GF-D8 (cell line): Measurements from ENCODE around the gene HES1.
A peak's percentile ranks its signal among the peaks of the same experiment; 100 is the strongest.
"Not testable (repeated sequence)": the region's sequence is repeated elsewhere in the genome, so short reads cannot be mapped to it uniquely, and the experiment has no call there.

Experiments
- DNase-seq: peaks from one replicate; lab custom pipeline; 2025; lab: John Stamatoyannopoulos, UW

Gene HES1

DNA sequence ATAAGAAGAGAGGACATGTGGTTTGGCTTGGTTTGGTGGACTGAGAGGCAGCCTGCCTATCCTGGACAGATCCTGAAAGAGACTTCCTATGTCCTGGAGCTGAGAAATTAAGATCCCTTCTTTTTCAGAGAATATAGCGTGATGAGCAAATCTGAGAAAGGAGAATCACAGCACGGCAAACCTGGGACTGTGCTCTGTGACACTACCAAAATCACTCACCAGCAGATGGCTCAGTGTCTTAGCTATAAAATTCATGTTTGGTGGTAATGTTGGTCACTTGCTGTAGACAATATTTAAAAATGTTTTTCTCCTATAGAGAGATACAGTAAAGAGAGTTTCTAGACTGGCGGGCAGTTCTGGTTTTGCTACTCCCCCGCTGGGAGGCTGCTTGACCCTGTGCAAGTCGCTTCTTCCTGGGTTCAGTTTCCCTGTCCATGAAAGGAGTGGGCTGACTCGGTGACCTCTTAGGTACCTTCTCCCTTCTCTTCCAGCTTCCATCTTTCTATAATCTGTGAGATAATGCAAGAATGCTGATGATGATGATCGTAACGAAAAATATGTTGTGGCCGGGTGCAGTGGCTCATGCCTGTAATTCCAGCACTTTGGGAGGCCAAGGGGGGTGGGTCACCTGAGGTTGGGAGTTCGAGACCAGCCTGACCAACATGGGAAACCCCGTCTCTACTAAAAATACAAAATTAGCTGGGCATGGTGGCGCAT is 7.6 kb upstream of the HES1 start:
- DNase-seq, result no peak

GRCh38 chr3:194128919-194129295 is 7.0 kb upstream of the HES1 start:
- DNase-seq, result not testable (repeated sequence)

GRCh38 chr3:194129581-194130133 is 6.3 kb upstream of the HES1 start:
- no peak for DNase-seq

DNA sequence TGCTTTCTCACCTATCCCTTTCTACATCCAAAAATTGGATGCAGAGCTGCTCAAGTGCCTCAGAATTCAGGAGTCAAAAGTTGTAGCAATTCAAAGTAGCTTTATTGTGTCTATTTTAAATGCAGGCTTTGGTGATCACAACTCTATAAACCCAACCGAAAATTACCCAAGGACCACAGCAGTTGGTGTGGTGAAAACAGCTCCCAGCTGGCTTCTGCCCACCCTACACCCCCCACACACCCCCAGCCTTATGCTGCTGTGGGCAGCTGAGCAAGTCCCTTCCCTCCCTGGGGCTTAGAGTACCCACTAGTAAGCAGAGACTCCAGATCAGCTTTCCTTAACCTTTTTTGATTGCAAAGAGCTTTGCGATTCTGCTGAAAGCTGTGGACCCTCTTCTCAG is 5.8 kb upstream of the HES1 start:
- no peak for DNase-seq

- DNase-seq, result no peak
Observed at GRCh38 chr3:194130807-194131589, 5.0 kb upstream of the HES1 start.

DNA sequence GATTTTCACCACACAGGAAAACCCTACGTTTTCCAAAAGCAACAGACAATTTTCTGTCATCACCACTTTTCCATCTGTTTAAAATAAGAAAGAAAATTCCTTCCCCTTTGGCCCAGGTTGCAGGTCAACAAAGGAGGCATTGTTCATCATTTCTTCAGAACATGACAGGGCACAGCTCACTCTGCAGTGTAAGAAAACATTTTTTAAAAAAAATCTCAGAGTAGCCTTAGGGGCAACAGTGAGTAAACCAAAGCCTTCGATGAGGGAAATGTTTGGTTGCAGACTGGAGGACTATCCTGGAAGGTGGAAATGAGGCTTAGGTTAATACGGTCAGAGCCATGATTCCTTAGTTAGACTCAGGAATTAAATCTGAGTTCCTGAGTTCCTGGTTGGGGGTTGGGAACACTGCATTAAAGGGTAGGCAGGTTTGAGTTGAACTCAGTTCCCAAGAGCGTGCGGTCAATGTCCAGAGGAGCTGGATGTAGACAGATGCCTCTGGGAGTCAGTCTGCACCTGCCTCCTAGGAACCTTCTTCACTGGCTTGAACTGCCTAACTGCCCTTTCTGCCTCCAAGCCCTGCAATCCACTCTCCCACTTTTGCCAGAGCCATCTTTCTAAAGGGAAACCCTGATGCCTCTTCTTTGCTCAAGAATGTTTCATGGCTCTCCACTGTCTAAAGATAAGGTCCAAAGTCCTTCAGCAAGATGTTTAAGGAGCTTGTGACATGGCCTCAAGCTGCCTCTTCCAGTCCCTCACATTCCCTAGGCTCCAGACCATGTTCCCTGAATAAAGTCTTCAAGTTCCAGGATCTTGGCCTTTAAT is 3.3 kb upstream of the HES1 start:
- no peak for DNase-seq

GRCh38 chr3:194133661-194134230 is 2.2 kb upstream of the HES1 start:
- DNase-seq, result peak; percentile 10

DNA sequence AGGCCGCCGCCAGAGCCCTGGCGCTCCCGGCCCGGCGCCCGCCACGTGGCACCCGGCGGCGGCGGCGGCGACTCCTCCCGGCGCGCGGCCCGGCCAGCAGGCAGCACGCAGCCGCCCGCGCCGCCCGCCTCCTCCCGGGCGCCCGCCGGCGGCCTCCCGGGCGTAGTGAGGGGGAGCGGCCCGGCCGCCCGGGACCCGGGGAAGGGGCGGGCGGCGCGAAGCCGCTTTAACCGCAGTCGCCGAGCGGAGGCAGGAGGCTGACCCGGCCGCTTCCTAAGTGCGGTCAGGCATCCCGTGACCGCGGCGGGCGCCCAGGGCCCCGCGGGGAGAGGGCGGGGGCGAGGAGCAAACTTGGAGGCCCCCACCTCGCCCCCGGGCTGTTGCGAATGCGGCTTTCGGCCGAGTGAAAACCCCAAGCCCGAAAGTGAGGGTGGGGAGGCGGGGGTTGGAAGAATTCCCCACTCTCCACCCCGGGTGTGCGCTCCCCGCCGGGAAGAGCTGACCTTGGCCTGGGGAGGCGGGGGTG is 1.7 kb upstream of the HES1 start:
- peak; percentile 72 for DNase-seq

DNA sequence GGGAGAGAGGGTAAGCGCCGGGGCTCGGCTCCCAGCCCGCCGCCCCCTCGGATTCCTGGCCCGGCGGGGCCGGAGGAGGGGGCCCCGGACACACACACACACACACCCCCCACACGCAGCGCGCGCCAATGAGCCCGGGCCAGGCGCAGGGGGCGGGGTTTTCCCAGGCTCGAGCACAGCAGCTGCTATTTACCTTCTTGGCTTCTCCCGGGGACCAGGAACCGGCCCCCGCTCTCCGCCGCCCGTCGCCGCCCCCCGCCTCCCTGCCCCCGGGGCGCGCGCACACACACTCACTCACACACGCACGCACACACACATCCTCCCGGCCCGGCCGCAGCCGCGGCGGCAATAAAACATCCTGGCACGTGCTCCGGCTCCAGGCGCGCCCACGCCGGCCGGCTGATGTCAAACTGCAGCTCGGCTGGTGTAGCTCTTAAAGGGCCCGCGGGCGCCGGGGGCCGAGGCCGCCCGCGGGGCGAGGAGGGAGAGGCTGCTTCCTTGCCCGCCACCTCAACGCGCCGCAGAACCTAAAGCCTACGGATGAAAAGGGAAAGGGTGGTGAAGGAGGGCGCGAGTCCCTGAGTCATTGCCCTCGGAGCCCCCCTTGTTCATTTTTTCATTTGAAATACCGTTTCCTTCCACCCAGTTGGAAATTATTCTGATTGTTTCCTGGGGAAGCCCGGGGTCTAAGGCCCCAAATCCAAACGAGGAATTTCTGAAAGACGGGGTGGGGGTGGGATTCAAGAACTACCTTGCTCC is 1.0 kb upstream of the HES1 start:
- DNase-seq, result peak; percentile 86

GRCh38 chr3:194135516-194135805 is 487 bp upstream of the HES1 start:
- DNase-seq, result no peak

DNA sequence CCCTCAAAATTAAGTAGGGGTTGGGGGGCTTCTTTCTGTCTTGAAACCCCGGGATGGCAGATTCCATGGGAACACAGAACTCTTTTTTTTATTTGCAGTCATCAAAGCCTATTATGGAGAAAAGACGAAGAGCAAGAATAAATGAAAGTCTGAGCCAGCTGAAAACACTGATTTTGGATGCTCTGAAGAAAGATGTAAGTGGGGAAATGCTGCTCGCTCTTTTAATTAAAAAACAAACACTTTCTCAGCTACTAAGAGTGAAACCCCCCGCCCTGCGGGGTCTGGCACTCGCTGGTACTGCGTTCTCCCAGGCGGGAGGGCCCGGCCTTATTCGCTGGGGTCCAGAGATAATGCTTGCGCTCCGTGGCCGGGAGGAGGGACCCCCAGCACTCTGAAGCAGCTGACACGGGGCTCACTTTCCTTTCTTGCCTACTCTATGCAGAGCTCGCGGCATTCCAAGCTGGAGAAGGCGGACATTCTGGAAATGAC is 615 bp downstream of the HES1 start:
- no peak for DNase-seq

GRCh38 chr3:194137008-194137505 is 1.1 kb downstream of the HES1 start:
- DNase-seq, result peak; percentile 50

- DNase-seq, result peak; percentile 44
Observed at GRCh38 chr3:194137506-194138474, 1.8 kb downstream of the HES1 start.

DNA sequence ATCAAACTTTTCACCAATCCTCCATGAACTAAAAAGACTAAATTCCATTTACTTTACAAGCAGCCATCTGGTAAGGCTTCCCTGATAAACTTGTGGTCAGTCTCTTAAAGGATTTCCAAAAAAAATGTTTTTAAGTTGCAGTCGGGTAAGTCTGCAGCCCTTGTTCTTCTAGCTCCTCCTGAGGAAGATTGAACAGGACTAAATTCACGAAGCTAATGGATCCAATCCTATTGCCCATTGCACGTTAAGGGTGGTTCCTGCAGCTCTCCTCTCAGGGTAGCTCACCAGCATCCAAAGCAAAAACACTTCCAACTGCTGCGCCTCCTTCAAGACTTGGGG is 2.8 kb downstream of the HES1 start:
- DNase-seq, result no peak

DNA sequence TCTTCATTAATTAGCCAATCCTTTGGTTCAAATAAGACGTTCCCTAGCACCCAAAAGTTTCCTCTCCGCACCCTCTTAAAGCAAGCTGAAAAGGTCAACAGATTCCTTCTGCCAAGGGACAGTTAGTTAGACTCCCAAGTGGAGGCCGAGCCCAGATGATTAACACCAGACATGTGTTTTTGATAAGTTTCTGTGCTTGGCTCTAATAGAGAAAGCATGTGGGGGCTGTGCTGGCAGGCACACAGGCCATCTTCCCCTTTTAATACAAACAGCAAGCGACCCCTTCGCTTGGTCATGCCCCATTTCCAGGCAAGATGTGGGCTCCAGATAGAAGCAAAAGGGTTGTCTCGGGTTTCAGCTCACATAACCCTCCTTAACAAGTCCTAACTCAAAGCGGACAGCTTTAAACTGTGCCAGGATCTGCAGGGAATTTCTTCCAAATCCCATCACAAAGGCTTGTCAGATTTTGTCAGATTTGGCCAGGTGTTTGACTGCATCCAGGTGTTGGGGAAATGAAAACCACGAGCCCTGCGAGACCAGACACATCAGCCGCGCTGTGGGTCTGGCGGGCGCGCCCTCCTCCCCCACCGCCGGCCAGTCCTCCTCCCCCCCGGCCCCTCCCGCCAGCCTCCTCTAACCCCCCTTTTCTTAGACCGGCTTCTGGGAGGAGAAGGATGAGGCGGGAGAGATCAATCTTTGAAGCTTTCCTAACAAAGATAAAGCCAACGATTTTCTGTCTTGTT is 3.3 kb downstream of the HES1 start:
- peak; percentile 31 for DNase-seq

DNA sequence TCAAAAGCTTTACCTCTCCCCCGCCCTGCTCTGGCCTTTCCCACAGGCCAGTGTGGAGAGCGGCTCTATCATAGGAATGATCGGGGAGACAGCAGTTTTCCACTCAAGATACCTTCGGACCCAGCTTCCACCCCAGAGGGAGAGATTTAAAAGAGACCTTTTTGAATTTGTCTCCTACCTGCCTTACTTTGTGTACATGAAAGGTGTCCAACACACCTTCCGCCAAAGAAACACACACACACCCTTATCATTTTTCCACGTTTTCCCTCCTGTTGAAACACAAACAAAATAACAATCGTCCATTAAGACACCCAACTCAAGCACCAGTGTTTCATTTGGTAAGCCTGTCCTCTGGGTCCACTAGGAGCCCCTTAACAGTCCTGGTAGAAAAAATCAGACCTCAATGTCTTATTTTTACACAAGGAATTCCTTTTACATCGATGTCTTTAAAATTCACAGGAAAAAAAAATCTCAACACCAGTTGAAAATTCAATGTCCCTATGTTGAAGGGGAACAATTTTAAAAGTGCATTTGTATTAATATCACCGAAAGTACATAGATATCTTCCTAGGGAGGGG is 4.0 kb downstream of the HES1 start:
- no peak for DNase-seq

GRCh38 chr3:194140520-194141414 is 4.8 kb downstream of the HES1 start:
- peak; percentile 29 for DNase-seq
